DOHH2 (cell line): Measurements from ENCODE around the gene PCDHGC4.

Experiments
- H3F3A ChIP-seq: fragments of 200-600 bp; sonication (generic), shearing (Covaris generic); 2 replicates; pipeline ENCODE4 v1.6.0; 2016; ENCODE audit warnings: antibody characterized with exemption, mild to moderate bottlenecking; ENCODE audit not compliant: control insufficient read depth, insufficient read depth
- H3K27ac ChIP-seq: fragments of 200-600 bp; sonication (generic); 2 replicates; pipeline ENCODE4 v1.5.1; 2014; ENCODE audit warnings: low read depth, mild to moderate bottlenecking, low read length, moderate library complexity
- H3K27me3 ChIP-seq: fragments of 200-600 bp; sonication (generic); 2 replicates; pipeline ENCODE4 v1.6.1; 2014; ENCODE audit warnings: mild to moderate bottlenecking, low read length, mixed read lengths; ENCODE audit not compliant: control insufficient read depth
- H3K36me3 ChIP-seq: fragments of 200-600 bp; sonication (generic); 2 replicates; pipeline ENCODE4 v1.6.1; 2014; ENCODE audit warnings: mild to moderate bottlenecking, low read length, moderate library complexity, mixed read lengths; ENCODE audit not compliant: control insufficient read depth
- H3K4me1 ChIP-seq: fragments of 200-600 bp; sonication (generic); 2 replicates; pipeline ENCODE4 v1.6.1; 2014; ENCODE audit warnings: mild to moderate bottlenecking, low read length, mixed read lengths; ENCODE audit not compliant: control insufficient read depth
- H3K4me2 ChIP-seq: fragments of 200-600 bp; sonication (generic); 2 replicates; pipeline ENCODE4 v1.6.0; 2014; ENCODE audit warnings: mild to moderate bottlenecking, low read length, moderate library complexity
- H3K4me3 ChIP-seq: fragments of 200-600 bp; sonication (generic); 2 replicates; pipeline ENCODE4 v1.5.1; 2014; ENCODE audit warnings: mild to moderate bottlenecking, low read length, mixed read lengths
- H3K79me2 ChIP-seq: fragments of 200-600 bp; sonication (generic); 2 replicates; pipeline ENCODE4 v1.6.1; 2014; ENCODE audit warnings: mild to moderate bottlenecking, low read length, mixed read lengths; ENCODE audit not compliant: control insufficient read depth
- H3K9me2 ChIP-seq: fragments of 200-600 bp; sonication (generic); replicated peaks from 2 replicates; pipeline ENCODE4 v1.6.1; 2014; ENCODE audit warnings: mild to moderate bottlenecking, low read length, mixed read lengths; ENCODE audit not compliant: control insufficient read depth
- H3K9me3 ChIP-seq: fragments of 200-600 bp; sonication (generic); 2 replicates; pipeline ENCODE4 v1.6.1; 2014; ENCODE audit warnings: antibody characterized with exemption, low read length, mixed read lengths; ENCODE audit not compliant: control insufficient read depth, insufficient read depth
- H4K20me1 ChIP-seq: fragments of 200-600 bp; sonication (generic); 2 replicates; pipeline ENCODE4 v1.6.0; 2014; ENCODE audit warnings: low read depth, mild to moderate bottlenecking, antibody characterized with exemption, low read length, moderate library complexity; ENCODE audit not compliant: control insufficient read depth, insufficient read depth
- EZH2phosphoT487 ChIP-seq: fragments of 200-600 bp; sonication (generic); IDR thresholded peaks from 2 replicates; pipeline ENCODE4 v1.6.1; 2017; ENCODE audit warnings: borderline replicate concordance, mild to moderate bottlenecking, antibody characterized with exemption, low read length, moderate library complexity, mixed read lengths
- TF ChIP-seq, protein P1 (sequence below): fragments of 200-600 bp; sonication (generic); IDR thresholded peaks from one replicate; pipeline ENCODE4 v1.5.1; 2014; ENCODE audit warnings: antibody characterized with exemption, mild to moderate bottlenecking, low read depth, low read length; ENCODE audit not compliant: poor library complexity, severe bottlenecking

PCDHGC4 gene

DNA sequence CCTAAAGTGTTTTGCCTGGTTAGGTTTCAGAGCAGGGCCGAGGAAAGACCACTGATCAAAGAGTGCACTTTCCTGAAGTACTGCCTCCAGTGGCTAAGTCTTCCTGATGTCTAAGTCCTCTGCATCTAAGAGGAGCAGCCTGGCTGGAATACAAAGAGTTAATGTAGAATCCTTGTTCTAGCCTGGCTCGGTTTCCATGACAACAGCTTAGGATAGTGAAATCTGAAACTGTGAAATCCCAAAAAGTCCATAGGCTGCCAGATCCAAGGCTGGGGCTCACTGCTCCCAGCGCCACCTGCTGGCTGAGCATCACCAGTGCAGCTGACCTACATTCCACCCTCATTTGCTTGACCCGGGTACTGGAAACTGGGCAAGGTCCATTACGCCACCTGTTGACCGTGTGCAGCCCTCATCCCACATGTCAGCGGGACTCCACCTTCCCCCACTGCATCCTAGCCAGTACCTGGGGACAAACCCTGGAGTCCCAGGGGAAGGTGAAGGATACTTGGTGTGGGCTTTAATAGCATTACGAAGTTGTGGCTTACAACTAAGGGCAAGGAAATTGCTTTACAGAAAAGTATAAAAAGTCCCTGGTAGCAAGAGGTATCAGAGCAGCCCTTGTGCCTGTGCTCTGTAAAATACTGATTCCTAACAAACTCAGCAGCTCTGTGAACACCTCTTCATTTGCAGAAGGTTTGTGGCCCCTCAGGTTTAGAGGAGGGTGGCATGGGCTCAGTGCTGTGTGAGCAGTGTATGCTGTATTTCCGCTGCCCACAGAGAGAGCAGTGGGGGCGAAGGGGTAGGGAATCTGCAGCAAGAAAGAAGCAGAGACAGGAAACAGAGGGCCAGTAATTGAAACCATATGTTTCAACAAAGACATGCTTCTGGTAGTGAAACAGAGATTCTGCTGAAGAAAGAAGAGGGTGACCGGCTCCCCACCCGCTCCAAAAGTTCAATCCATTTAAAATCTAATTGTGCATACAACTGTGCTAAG, 40.1 kb downstream of the PCDHGC4 start:
- H3K4me2 ChIP-seq = peak overlapping the region; percentile 86
- peaks cover 95% of the 10 kb centered on the region for H3K36me3 ChIP-seq
- peak overlapping the region; percentile 58 for H3K4me3 ChIP-seq

DNA sequence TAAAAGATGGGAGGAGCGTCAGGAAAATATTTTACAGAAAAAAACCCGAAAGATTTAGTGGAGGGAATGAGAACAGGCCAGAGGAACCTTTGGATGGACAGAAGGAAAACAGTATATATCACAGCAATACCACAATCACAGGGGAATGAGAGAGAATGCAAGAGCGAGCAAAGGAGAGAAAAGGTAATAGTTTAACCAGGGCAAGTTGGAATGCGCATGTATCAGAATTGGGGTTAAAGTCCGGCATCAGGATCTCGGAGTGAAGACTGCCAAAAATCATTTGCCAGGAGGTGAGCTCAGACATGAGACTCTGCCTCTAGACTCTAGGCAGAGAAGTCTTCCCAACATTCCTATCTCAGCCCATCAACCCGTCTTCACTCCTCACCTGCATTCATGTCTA, 40.8 kb downstream of the PCDHGC4 start:
- H3K4me1 ChIP-seq = peaks cover 99% of the 10 kb centered on the region

More for the DNA sequence above, 40.1 kb downstream of the PCDHGC4 start:
- Histone ChIP-seq H3K27ac (peak overlapping the region; percentile 98), H3K9me3 (no peaks in the 10 kb centered on the region), H3F3A (peaks cover 30% of the 10 kb centered on the region), H3K4me1 (peaks cover 99% of the 10 kb centered on the region), H4K20me1 (no peaks in the 10 kb centered on the region), H3K27me3 (no peaks in the 10 kb centered on the region), H3K79me2 (peaks cover 44% of the 10 kb centered on the region), H3K9me2 (no peaks in the 10 kb centered on the region)
- TF ChIP-seq EZH2phosphoT487 = no peak
- TF ChIP-seq, protein P1, sequence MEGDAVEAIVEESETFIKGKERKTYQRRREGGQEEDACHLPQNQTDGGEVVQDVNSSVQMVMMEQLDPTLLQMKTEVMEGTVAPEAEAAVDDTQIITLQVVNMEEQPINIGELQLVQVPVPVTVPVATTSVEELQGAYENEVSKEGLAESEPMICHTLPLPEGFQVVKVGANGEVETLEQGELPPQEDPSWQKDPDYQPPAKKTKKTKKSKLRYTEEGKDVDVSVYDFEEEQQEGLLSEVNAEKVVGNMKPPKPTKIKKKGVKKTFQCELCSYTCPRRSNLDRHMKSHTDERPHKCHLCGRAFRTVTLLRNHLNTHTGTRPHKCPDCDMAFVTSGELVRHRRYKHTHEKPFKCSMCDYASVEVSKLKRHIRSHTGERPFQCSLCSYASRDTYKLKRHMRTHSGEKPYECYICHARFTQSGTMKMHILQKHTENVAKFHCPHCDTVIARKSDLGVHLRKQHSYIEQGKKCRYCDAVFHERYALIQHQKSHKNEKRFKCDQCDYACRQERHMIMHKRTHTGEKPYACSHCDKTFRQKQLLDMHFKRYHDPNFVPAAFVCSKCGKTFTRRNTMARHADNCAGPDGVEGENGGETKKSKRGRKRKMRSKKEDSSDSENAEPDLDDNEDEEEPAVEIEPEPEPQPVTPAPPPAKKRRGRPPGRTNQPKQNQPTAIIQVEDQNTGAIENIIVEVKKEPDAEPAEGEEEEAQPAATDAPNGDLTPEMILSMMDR = peak; percentile 100

DNA sequence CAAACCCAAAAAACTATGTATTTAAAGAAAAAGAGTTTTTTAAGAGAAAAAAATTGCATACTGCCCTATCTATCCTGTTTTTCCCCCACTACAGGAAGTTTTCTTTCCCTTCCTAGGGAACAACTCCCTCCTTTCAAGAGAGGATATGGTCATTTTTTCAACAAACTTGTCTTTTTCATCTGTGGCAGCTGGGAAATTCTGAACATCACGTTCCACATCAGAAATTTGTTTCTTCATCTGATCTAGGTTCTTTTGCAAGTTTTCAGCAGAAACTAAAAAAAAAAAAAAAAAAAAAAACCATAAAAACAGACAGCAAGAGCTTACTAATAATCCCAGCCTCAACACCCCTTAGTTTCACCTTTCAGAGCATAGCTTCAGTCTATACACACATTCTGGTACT, 42.6 kb downstream of the PCDHGC4 start:
- Histone ChIP-seq H3K4me1 (peaks cover 99% of the 10 kb centered on the region), H3K27ac (peak overlapping the region; percentile 98), H3K27me3 (no peaks in the 10 kb centered on the region), H3K9me3 (no peaks in the 10 kb centered on the region), H3K9me2 (no peaks in the 10 kb centered on the region), H3K4me2 (peak overlapping the region; percentile 86), H4K20me1 (no peaks in the 10 kb centered on the region), H3K36me3 (peaks cover 92% of the 10 kb centered on the region), H3F3A (peaks cover 40% of the 10 kb centered on the region), H3K4me3 (peak overlapping the region; percentile 75), H3K79me2 (peaks cover 44% of the 10 kb centered on the region)
- TF ChIP-seq, protein P1 = no peak
- TF ChIP-seq EZH2phosphoT487 = no peak

More for the DNA sequence above, 40.8 kb downstream of the PCDHGC4 start:
- peak overlapping the region; percentile 58 for H3K4me3 ChIP-seq
- H3F3A ChIP-seq = peaks cover 36% of the 10 kb centered on the region
- H3K36me3 ChIP-seq = peaks cover 93% of the 10 kb centered on the region
- no peaks in the 10 kb centered on the region for H4K20me1 ChIP-seq
- H3K27ac ChIP-seq = peak overlapping the region; percentile 98
- TF ChIP-seq, protein P1 = no peak
- no peak for TF ChIP-seq EZH2phosphoT487
- no peaks in the 10 kb centered on the region for H3K9me2 ChIP-seq
- peaks cover 44% of the 10 kb centered on the region for H3K79me2 ChIP-seq
- H3K27me3 ChIP-seq = no peaks in the 10 kb centered on the region
- no peaks in the 10 kb centered on the region for H3K9me3 ChIP-seq
- peak overlapping the region; percentile 86 for H3K4me2 ChIP-seq
